Trophoblast cell (in vitro differentiated cells and primary cell): ENCODE measurements around the gene KCND3.

ENCODE experiments used
- DNase-seq, 2 donors: peaks; one replicate each; pipeline ENCODE4 v3.0.0-alpha.2; 2016
- H2AFZ ChIP-seq: 2 replicates; pipeline ENCODE4 v1.6.1; 2013; ENCODE audit warnings: low read length, moderate library complexity, mild to moderate bottlenecking; ENCODE audit not compliant: insufficient read depth, poor library complexity
- H2AK5ac ChIP-seq: 2 replicates; pipeline ENCODE4 v1.6.1; 2013; ENCODE audit warnings: mild to moderate bottlenecking, low read length
- H2BK120ac ChIP-seq: 2 replicates; pipeline ENCODE4 v1.6.1; 2013; ENCODE audit warnings: low read length, mild to moderate bottlenecking, moderate library complexity; ENCODE audit not compliant: insufficient read depth, poor library complexity
- H2BK12ac ChIP-seq: 2 replicates; pipeline ENCODE4 v1.6.1; 2013; ENCODE audit warnings: mild to moderate bottlenecking, low read length, moderate library complexity
- H2BK5ac ChIP-seq: 2 replicates; pipeline ENCODE4 v1.6.1; 2013; ENCODE audit warnings: low read length, low read depth, moderate library complexity, mild to moderate bottlenecking; ENCODE audit not compliant: poor library complexity
- H3K14ac ChIP-seq: 2 replicates; pipeline ENCODE4 v1.6.1; 2013; ENCODE audit warnings: mild to moderate bottlenecking, low read length
- H3K18ac ChIP-seq: 2 replicates; pipeline ENCODE4 v1.6.1; 2013; ENCODE audit warnings: mild to moderate bottlenecking, low read length
- H3K23ac ChIP-seq: 2 replicates; pipeline ENCODE4 v1.6.1; 2013; ENCODE audit warnings: low read length
- H3K27ac ChIP-seq: 2 replicates; pipeline ENCODE4 v1.5.1; 2013; ENCODE audit warnings: low read depth, mild to moderate bottlenecking, inconsistent platforms, low read length, moderate library complexity
- H3K27me3 ChIP-seq: 2 replicates; pipeline ENCODE4 v1.6.1; 2013; ENCODE audit warnings: inconsistent platforms, mild to moderate bottlenecking, low read length, moderate library complexity; ENCODE audit not compliant: insufficient read depth
- H3K36me3 ChIP-seq, 2 experiments: 1 replicate in 1 of 2; 2 replicates in 1 of 2; pipeline ENCODE4 v1.6.1; 2013; ENCODE audit warnings: low read length in 2 of 2, mild to moderate bottlenecking in 2 of 2, moderate library complexity in 1 of 2; ENCODE audit not compliant: insufficient read depth in 2 of 2, control insufficient read depth in 1 of 2
- H3K4ac ChIP-seq: 2 replicates; pipeline ENCODE4 v1.6.1; 2013; ENCODE audit warnings: low read depth, mild to moderate bottlenecking, low read length, moderate library complexity
- H3K4me1 ChIP-seq, 2 experiments: 1 replicate in 1 of 2; 2 replicates in 1 of 2; pipeline ENCODE4 v1.6.1; 2013; ENCODE audit warnings: low read length in 2 of 2, mild to moderate bottlenecking in 2 of 2, moderate library complexity in 1 of 2; ENCODE audit not compliant: insufficient read depth in 2 of 2, control insufficient read depth in 1 of 2
- H3K4me2 ChIP-seq: 2 replicates; pipeline ENCODE4 v1.6.1; 2013; ENCODE audit warnings: inconsistent platforms, mild to moderate bottlenecking, low read length, moderate library complexity
- H3K4me3 ChIP-seq: 2 replicates; pipeline ENCODE4 v1.5.1; 2013; ENCODE audit warnings: mild to moderate bottlenecking, low read depth, low read length, inconsistent platforms
- H3K79me1 ChIP-seq: one replicate; pipeline ENCODE4 v1.6.1; 2013; ENCODE audit warnings: low read length
- H3K79me2 ChIP-seq: 2 replicates; pipeline ENCODE4 v1.6.1; 2013; ENCODE audit warnings: low read length, mild to moderate bottlenecking; ENCODE audit not compliant: control insufficient read depth, insufficient read depth, poor library complexity
- H3K9ac ChIP-seq: 2 replicates; pipeline ENCODE4 v1.6.1; 2013; ENCODE audit warnings: mild to moderate bottlenecking, low read length
- H3K9me3 ChIP-seq: 2 replicates; pipeline ENCODE4 v1.6.1; 2013; ENCODE audit warnings: low read depth, mild to moderate bottlenecking, control low read depth, inconsistent platforms, low read length; ENCODE audit not compliant: insufficient read depth
- H4K12ac ChIP-seq: 2 replicates; pipeline ENCODE4 v1.6.1; 2013; ENCODE audit warnings: low read depth, mild to moderate bottlenecking, low read length, moderate library complexity
- H4K8ac ChIP-seq: 2 replicates; pipeline ENCODE4 v1.6.1; 2013; ENCODE audit warnings: low read depth, mild to moderate bottlenecking, low read length, moderate library complexity
- H4K91ac ChIP-seq: one replicate; pipeline ENCODE4 v1.6.1; 2013; ENCODE audit warnings: low read depth, mild to moderate bottlenecking, low read length, moderate library complexity
- WGBS: extraction: QIAGEN DNeasy Blood & Tissue Kit; methylation state at CpG from one replicate; pipeline ENCODE4 v1.1.7; 2013; ENCODE audit warnings: missing lambda C conversion rate; ENCODE audit not compliant: insufficient read length, insufficient coverage; ENCODE audit errors: extremely low coverage; 5-methylcytosine and 5-hydroxymethylcytosine counted together

Gene KCND3

DNA sequence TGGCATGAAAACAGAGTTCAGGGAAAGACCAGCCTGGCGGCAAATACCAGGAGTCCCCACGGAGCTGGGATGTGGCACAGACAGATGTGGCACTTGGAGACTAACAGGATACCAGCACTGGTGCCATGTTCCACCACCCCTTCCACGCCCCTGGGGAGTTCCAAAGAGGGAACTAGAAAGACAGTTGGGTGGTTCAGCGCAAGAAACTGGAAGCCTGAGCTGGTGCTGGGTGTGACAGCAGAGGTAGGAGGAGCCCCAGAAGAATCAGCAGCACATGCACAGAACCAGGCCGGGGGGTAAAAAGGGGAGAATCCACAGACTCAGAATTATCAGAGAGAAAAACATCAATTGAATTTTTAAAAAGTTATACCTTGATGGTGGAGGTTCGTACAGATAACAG is 211.4 kb downstream of the KCND3 start:
- WGBS: no CpG with 5 or more reads among the region's 6 CpGs
- H3K4me2 ChIP-seq: no peak overlapping the region
- no peaks in the 10 kb centered on the region for H3K79me1 ChIP-seq
- no peak overlapping the region for H3K4me3 ChIP-seq
- H3K23ac ChIP-seq: no peak overlapping the region
- H3K79me2 ChIP-seq: no peaks in the 10 kb centered on the region
- H2BK5ac ChIP-seq: no peak overlapping the region
- H4K91ac ChIP-seq: peak overlapping the region; percentile 11
- peak in 1 of 2 donors; percentile 30 for DNase-seq
- H4K12ac ChIP-seq: no peak overlapping the region
- no peak overlapping the region for H2BK120ac ChIP-seq
- H3K9ac ChIP-seq: no peak overlapping the region
- peaks cover 8 to 9% of the 10 kb centered on the region in 2 experiments for H3K4me1 ChIP-seq
- no peaks in the 10 kb centered on the region for H3K27me3 ChIP-seq
- H3K27ac ChIP-seq: no peak overlapping the region
- no peak overlapping the region for H2AK5ac ChIP-seq
- no peak overlapping the region for H3K18ac ChIP-seq
- no peak overlapping the region for H2AFZ ChIP-seq
- no peak overlapping the region for H3K14ac ChIP-seq
- H4K8ac ChIP-seq: peak overlapping the region; percentile 31
- H3K9me3 ChIP-seq: no peaks in the 10 kb centered on the region
- no peak overlapping the region for H3K4ac ChIP-seq
- H2BK12ac ChIP-seq: no peak overlapping the region
- no peaks in the 10 kb centered on the region for H3K36me3 ChIP-seq

DNA sequence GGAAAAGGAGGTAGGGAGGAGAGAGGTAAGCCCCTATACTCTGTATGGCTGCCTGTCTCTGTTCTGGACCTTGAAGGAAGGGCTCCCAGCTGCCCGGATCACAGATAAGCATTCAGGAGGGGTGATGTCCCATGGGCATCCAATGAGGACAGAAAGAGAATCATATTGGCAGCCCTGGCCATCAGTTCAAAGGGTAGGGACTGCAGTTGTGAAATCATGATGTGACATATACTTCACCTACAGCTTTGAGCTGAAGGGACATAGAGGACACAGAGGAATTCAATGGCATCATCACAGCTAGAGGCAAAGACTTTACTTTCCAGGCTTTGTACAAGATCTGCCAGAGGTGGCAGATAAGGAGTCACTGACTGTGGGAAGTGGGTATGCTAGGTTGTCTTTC is 212.2 kb downstream of the KCND3 start:
- no peak overlapping the region for H3K23ac ChIP-seq
- no peak overlapping the region for H2BK5ac ChIP-seq
- H3K9me3 ChIP-seq: no peaks in the 10 kb centered on the region
- peak in 1 of 2 donors; percentile 25 for DNase-seq
- H3K27ac ChIP-seq: no peak overlapping the region
- H2BK120ac ChIP-seq: no peak overlapping the region
- no peak overlapping the region for H3K4me2 ChIP-seq
- H3K4me1 ChIP-seq: peaks cover 8 to 9% of the 10 kb centered on the region in 2 experiments
- WGBS: no CpG with 5 or more reads among the region's 1 CpG
- no peaks in the 10 kb centered on the region for H3K79me1 ChIP-seq
- no peak overlapping the region for H3K4ac ChIP-seq
- H3K18ac ChIP-seq: no peak overlapping the region
- no peaks in the 10 kb centered on the region for H3K79me2 ChIP-seq
- H3K9ac ChIP-seq: no peak overlapping the region
- no peak overlapping the region for H2AK5ac ChIP-seq
- H3K14ac ChIP-seq: no peak overlapping the region
- no peak overlapping the region for H2BK12ac ChIP-seq
- H3K36me3 ChIP-seq: no peaks in the 10 kb centered on the region
- no peak overlapping the region for H2AFZ ChIP-seq
- H3K27me3 ChIP-seq: no peaks in the 10 kb centered on the region
- no peak overlapping the region for H4K8ac ChIP-seq
- no peak overlapping the region for H4K91ac ChIP-seq
- no peak overlapping the region for H4K12ac ChIP-seq
- no peak overlapping the region for H3K4me3 ChIP-seq

DNA sequence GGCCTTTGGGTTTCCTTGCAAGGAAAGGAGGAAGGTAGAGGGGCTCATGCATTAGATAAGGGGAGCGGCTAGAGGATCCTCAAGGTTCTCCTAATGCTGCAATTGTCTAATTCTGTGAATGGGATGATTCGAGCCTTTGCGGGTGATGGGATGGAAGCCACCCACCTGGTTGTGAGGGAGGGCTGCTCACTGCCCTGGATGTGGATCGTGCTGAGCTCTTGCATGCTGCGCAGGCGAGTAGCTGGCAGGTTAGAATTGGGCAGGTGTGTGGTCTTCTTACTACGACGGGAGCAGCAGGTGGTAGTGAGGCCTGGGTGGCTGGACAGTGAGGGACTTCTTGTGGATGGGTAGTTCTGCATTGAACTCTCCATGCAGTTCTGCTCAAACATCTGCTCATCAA is 212.6 kb downstream of the KCND3 start:
- Histone ChIP-seq H3K27me3 (no peaks in the 10 kb centered on the region), H2AFZ (no peak overlapping the region), H2BK12ac (no peak overlapping the region), H3K4me3 (no peak overlapping the region), H2AK5ac (no peak overlapping the region), H4K12ac (no peak overlapping the region), H3K79me2 (no peaks in the 10 kb centered on the region), H3K23ac (no peak overlapping the region), H3K14ac (no peak overlapping the region), H3K4ac (no peak overlapping the region), H3K27ac (no peak overlapping the region), H4K8ac (no peak overlapping the region), H2BK5ac (no peak overlapping the region), H3K36me3 (no peaks in the 10 kb centered on the region), H3K4me1 (peaks cover 8 to 9% of the 10 kb centered on the region in 2 experiments), H3K9ac (no peak overlapping the region), H3K4me2 (no peak overlapping the region), H3K9me3 (no peaks in the 10 kb centered on the region), H3K79me1 (no peaks in the 10 kb centered on the region), H2BK120ac (no peak overlapping the region), H3K18ac (no peak overlapping the region), H4K91ac (no peak overlapping the region)
- WGBS: no CpG with 5 or more reads among the region's 8 CpGs
- no peak for DNase-seq

DNA sequence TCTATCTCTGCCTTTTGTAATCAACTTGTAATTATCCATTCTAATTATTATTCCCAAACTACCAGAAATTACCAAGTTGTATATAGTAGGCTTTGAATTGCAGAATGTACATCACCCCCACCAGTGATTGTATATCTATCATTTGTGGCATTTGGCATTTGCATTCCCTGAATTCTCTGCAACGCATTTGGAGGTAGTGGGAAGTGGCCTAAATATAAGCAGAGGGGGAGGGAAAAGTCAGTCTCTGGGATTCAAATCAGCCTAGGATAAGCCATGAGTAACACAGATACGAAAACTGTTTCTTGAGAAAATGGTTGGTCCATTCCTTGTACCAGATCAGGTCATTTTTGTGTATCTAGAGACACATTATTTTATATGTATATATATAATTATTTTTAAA is 213.1 kb downstream of the KCND3 start:
- no peak overlapping the region for H4K12ac ChIP-seq
- no peaks in the 10 kb centered on the region for H3K36me3 ChIP-seq
- no peak overlapping the region for H2AFZ ChIP-seq
- H3K4ac ChIP-seq: no peak overlapping the region
- H2BK120ac ChIP-seq: no peak overlapping the region
- no peak for DNase-seq
- H3K27me3 ChIP-seq: no peaks in the 10 kb centered on the region
- no peak overlapping the region for H2AK5ac ChIP-seq
- no peaks in the 10 kb centered on the region for H3K79me2 ChIP-seq
- H2BK12ac ChIP-seq: no peak overlapping the region
- no peak overlapping the region for H2BK5ac ChIP-seq
- H3K9me3 ChIP-seq: no peaks in the 10 kb centered on the region
- no peak overlapping the region for H4K8ac ChIP-seq
- no peak overlapping the region for H4K91ac ChIP-seq
- H3K9ac ChIP-seq: no peak overlapping the region
- peaks cover 8 to 9% of the 10 kb centered on the region in 2 experiments for H3K4me1 ChIP-seq
- H3K14ac ChIP-seq: no peak overlapping the region
- H3K27ac ChIP-seq: no peak overlapping the region
- no peak overlapping the region for H3K18ac ChIP-seq
- H3K4me3 ChIP-seq: no peak overlapping the region
- WGBS: no CpG with 5 or more reads among the region's 2 CpGs
- H3K23ac ChIP-seq: no peak overlapping the region
- H3K4me2 ChIP-seq: no peak overlapping the region
- H3K79me1 ChIP-seq: no peaks in the 10 kb centered on the region
